Measurements from ENCODE around the gene KRT25. TPM values are rescaled to one million over a fixed set of nuclear protein-coding genes. Genes with fewer than 3 reads are reported as not detected.

Gene KRT25
- not detected for total RNA-seq (2021; ENCODE audit: unreplicated experiment)
- not detected in 2 replicates for polyA plus RNA-seq (2012)
- not detected for Bru-seq, nascent RNA
- BruChase-seq, experiment 1, labeled RNA remaining after a 6-hour chase = not detected
- BruChase-seq, experiment 2, labeled RNA remaining after a 2-hour chase = not detected
- long read RNA-seq = 0 reads

- Histone ChIP-seq H4K20me1 (ENCODE audit: insufficient read depth) (no peaks in the 10 kb centered on the region), H3K9me2 (ENCODE audit: insufficient read depth) (no peaks in the 10 kb centered on the region), H3K4me2 (ENCODE audit: low read length) (no peak within 1 kb of the TSS), H3K79me2 (ENCODE audit: insufficient read depth, low read length) (no peaks in the 10 kb centered on the region), H3K4me1 (ENCODE audit: control insufficient read depth in 1 of 2, insufficient read depth in 2 of 2, low read length in 2 of 2) (no peaks in the 10 kb centered on the region), H3K4me3 (replicated peaks in 1 of 2; ENCODE audit: low read depth in 1 of 2, low read length in 2 of 2) (no peak within 1 kb of the TSS), H3K27me3 (ENCODE audit: insufficient read depth, low read length) (no peaks in the 10 kb centered on the region), H3K27ac (ENCODE audit: low read depth, low read length) (no peak within 1 kb of the TSS), H3K9ac (ENCODE audit: low read length) (no peak within 1 kb of the TSS), H2AFZ (ENCODE audit: low read depth, low read length, poor library complexity, severe bottlenecking) (no peak within 1 kb of the TSS), H3K36me3 (ENCODE audit: control insufficient read depth in 1 of 2, insufficient read depth in 2 of 2, low read length in 2 of 2) (no peaks in the 10 kb centered on the region), H3K9me3 (ENCODE audit: control insufficient read depth in 1 of 2, insufficient read depth in 1 of 2, low read depth in 1 of 2, low read length in 2 of 2) (no peaks in the 10 kb centered on the region; a peak in 1 of 4 replicates)
- no TSS peak for BruUV-seq (replicated peaks)
- no peak for ATAC-seq
- no peak for DNase-seq (ENCODE audit: low read depth, low spot score)
- intact Hi-C loops (cut with micrococcal nuclease) = no loop called here
- RAD21 ChIA-PET (ENCODE audit: low non-redundant PET in 1 of 2, low total read pairs in 2 of 2, uncharacterized antibody in 2 of 2, unreplicated experiment in 2 of 2) = no interaction called here
- POLR2A ChIA-PET = no interaction called here
- TF ChIP-seq ZFX (IDR thresholded peaks at IDR 0.05) = no peak
- TF ChIP-seq ATF3 (IDR thresholded peaks at IDR 0.05) = no peak
- no peak for TF ChIP-seq RAD21 (IDR thresholded peaks at IDR 0.05; ENCODE audit: low read depth)
- no peak for TF ChIP-seq ELF1 (IDR thresholded peaks at IDR 0.05; ENCODE audit: borderline replicate concordance, low read depth)
- no peak for TF ChIP-seq SP1 (IDR thresholded peaks at IDR 0.05; ENCODE audit: low read depth)
- TF ChIP-seq CBX3 (IDR thresholded peaks at IDR 0.05; ENCODE audit: low read depth) = no peak
- TF ChIP-seq CEBPB (IDR thresholded peaks at IDR 0.05; ENCODE audit: low read depth) = no peak
- TF ChIP-seq EGR1 (IDR thresholded peaks at IDR 0.05; ENCODE audit: low read depth) = no peak
- TF ChIP-seq REST (IDR thresholded peaks at IDR 0.05; ENCODE audit: low read depth) = no peak
- no peak for TF ChIP-seq ZBTB33 (IDR thresholded peaks at IDR 0.05; ENCODE audit: extremely low read depth, insufficient replicate concordance, low read length)
- no peak for TF ChIP-seq SIN3A (IDR thresholded peaks at IDR 0.05; ENCODE audit: low read depth)
- no peak for TF ChIP-seq JUND (IDR thresholded peaks at IDR 0.05)
- TF ChIP-seq SRF (IDR thresholded peaks at IDR 0.05; ENCODE audit: low read depth) = no peak
- CTCF ChIA-PET = no interaction called here
Measured at GRCh38 chr17:40755231-40755630, at the start of gene KRT25. KRT25 (minus strand) TSS chr17:40755331; CDS start chr17:40755271, 60 bp downstream.

All from HCT116 (cell line).